SK-N-MC (cell line): ENCODE measurements around the gene CD83.

Experiments used
- EZH2 ChIP-seq: fragments of 200-600 bp; sonication (generic); IDR thresholded peaks from one replicate; pipeline ENCODE4 v1.6.1; 2017; ENCODE audit warnings: antibody characterized with exemption
- FOXP2 ChIP-seq: optimal IDR thresholded peaks from 2 replicates; pipeline ENCODE3; 2011; ENCODE audit warnings: mild to moderate bottlenecking, moderate library complexity; ENCODE audit not compliant: insufficient read depth; ENCODE audit errors: extremely low read length, control extremely low read depth
- POLR2AphosphoS5 ChIP-seq: IDR thresholded peaks from 2 replicates; pipeline ENCODE4 v1.6.1; 2012; ENCODE audit warnings: mild to moderate bottlenecking, low read depth, low read length, borderline replicate concordance

GRCh38 chr6:14105547-14105946 lies 12.0 kb upstream of the CD83 start:
- TF ChIP-seq EZH2 (no peak), FOXP2 (no peak), POLR2AphosphoS5 (no peak)
